MG63 (cell line): ENCODE results near the gene SEC24D. TPM values are rescaled to one million over a fixed set of nuclear protein-coding genes. Genes with fewer than 3 reads are reported as not detected.

Source experiments
- DNase-seq: peaks from one replicate; pipeline ENCODE4 v3.0.0-alpha.2; 2020
- H3K27me3 ChIP-seq: fragments of 250-450 bp; sonication (Bioruptor Pico); 2 replicates; pipeline ENCODE4 v1.5.1; 2020; ENCODE audit warnings: mild to moderate bottlenecking, moderate library complexity
- H3K36me3 ChIP-seq: fragments of 250-450 bp; sonication (Bioruptor Pico); 2 replicates; pipeline ENCODE4 v1.5.1; 2020; ENCODE audit warnings: mild to moderate bottlenecking, moderate library complexity
- H3K4me3 ChIP-seq: fragments of 250-450 bp; sonication (Bioruptor Pico); 2 replicates; pipeline ENCODE4 v1.5.1; 2020; ENCODE audit warnings: mild to moderate bottlenecking, moderate library complexity
- H3K9me3 ChIP-seq: fragments of 250-450 bp; sonication (Bioruptor Pico); 2 replicates; pipeline ENCODE4 v1.5.1; 2020; ENCODE audit warnings: mild to moderate bottlenecking, moderate library complexity
- total RNA-seq: library from RNA; depleted of rRNA; stranded (reverse); fragments of >200 nt; shearing (Covaris generic); gene quantifications from 2 replicates; pipeline ENCODE4 v1.2.3, GENCODE V29; 2014; ENCODE audit warnings: low replicate concordance

The SEC24D gene
- total RNA-seq, 1 experiment from 2014 or later, result 26.6 TPM

DNA sequence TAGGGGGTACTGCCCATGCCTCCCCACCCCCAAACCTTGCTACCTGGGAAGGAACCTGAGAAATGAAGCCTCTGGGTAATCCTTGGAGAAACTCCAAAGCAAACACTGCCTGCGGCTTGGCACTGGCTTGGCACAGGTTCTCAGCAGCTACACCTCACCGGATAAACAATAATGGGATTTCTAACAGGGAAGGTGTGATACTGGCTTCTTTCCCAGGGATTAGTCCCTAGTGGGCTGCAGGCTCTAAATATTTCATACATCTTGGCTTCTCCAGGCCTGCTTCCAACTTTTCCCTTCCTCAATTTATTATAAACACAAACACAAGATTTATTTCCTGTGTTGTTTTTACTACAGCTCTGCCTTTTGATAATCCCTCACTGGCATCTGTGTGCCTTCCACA lies 12.5 kb downstream of the SEC24D start:
- Histone ChIP-seq H3K27me3 (no peaks in the 10 kb centered on the region), H3K9me3 (no peaks in the 10 kb centered on the region), H3K36me3 (peaks cover 34% of the 10 kb centered on the region), H3K4me3 (no peak overlapping the region)
- no peak for DNase-seq

DNA sequence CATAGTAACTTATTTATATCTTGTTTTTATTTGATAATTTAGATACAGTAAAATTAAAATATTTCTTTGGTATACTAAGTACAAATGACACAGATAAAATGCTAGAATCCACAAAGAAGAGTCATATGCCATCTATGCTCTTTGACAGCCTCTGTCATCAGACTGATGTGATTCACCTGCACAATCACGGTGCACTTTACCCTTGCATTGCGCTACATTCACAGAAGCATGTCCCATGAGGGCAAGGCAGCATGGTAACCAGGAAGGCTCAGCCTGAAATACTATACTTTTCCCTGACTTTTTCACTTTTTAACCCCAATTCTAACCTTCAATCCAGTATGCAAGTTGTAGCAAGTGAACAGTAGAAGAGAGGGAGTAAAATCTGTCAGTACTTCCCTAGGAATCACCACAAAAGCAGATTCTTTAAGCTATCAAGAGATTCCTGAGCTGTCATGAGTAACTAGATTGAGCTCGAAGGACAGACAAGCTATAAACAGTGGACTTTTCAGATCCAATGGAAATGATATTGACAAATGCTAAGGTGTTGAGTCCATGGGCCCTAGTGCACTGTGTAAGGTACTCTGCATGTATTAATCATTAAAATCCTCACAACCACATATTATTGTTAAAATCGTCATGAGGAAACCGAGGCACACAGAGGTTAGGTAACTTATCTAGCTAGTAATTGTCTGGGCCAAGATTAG lies 14.2 kb downstream of the SEC24D start:
- no peaks in the 10 kb centered on the region for H3K9me3 ChIP-seq
- DNase-seq, result no peak
- H3K36me3 ChIP-seq, result peaks cover 32% of the 10 kb centered on the region
- no peaks in the 10 kb centered on the region for H3K27me3 ChIP-seq
- no peak overlapping the region for H3K4me3 ChIP-seq

- H3K36me3 ChIP-seq, result peaks cover 49% of the 10 kb centered on the region
- no peak for DNase-seq
- H3K27me3 ChIP-seq, result no peaks in the 10 kb centered on the region
- no peaks in the 10 kb centered on the region for H3K9me3 ChIP-seq
- no peak overlapping the region for H3K4me3 ChIP-seq
Observed at GRCh38 chr4:118817178-118817930, 18.6 kb downstream of the SEC24D start.

- no peak for DNase-seq
- Histone ChIP-seq H3K9me3 (no peaks in the 10 kb centered on the region), H3K4me3 (no peak overlapping the region), H3K36me3 (peaks cover 49% of the 10 kb centered on the region), H3K27me3 (no peaks in the 10 kb centered on the region)
Observed at GRCh38 chr4:118816538-118817177, 19.3 kb downstream of the SEC24D start.

- Histone ChIP-seq H3K27me3 (no peaks in the 10 kb centered on the region), H3K9me3 (no peaks in the 10 kb centered on the region), H3K4me3 (no peak overlapping the region), H3K36me3 (peaks cover 54% of the 10 kb centered on the region)
- DNase-seq, result no peak
Observed at GRCh38 chr4:118814891-118815290, 21.0 kb downstream of the SEC24D start.

GRCh38 chr4:118814058-118814457 lies 21.9 kb downstream of the SEC24D start:
- Histone ChIP-seq H3K36me3 (peaks cover 59% of the 10 kb centered on the region), H3K9me3 (no peaks in the 10 kb centered on the region), H3K27me3 (no peaks in the 10 kb centered on the region), H3K4me3 (no peak overlapping the region)
- DNase-seq, result no peak

DNA sequence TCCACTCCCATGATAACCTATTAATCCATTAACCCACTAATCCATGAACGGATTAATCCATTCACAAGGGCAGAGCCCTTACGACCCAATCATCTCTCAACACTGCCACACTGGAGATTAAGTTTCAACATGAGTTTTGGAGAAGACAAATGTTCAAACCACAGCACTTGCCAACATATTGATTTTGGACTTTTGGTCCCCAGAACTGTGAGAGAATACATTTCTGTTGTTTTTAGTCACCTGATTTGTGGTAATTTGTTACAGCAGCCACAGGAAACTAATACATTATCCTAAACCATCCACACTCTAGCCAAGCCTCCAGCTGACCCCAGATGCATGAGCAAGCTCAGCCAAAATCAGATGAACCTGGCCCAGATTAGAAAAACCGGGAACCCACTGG lies 22.4 kb downstream of the SEC24D start:
- no peaks in the 10 kb centered on the region for H3K27me3 ChIP-seq
- H3K4me3 ChIP-seq, result no peak overlapping the region
- DNase-seq, result no peak
- peaks cover 61% of the 10 kb centered on the region for H3K36me3 ChIP-seq
- H3K9me3 ChIP-seq, result no peaks in the 10 kb centered on the region

DNA sequence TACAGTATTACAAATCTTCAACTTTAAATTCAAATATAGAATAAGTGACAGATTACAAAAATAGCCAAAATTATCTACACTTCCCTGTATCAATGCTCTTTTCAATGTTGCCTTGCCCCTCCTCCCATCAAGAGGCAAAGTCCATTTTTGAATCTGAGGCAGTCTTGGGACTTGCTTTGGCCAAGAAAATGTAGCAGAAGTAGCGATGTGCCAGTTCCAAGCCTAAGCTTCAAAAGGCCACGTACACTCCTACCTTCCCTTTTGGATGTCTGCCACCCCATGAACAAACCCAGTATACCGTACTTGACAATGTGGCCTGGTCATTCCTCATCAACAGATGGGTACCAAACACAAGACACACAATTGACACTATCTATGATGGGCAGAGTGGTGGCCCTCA lies 24.1 kb downstream of the SEC24D start:
- no peaks in the 10 kb centered on the region for H3K9me3 ChIP-seq
- no peak for DNase-seq
- peaks cover 69% of the 10 kb centered on the region for H3K36me3 ChIP-seq
- H3K27me3 ChIP-seq, result no peaks in the 10 kb centered on the region
- no peak overlapping the region for H3K4me3 ChIP-seq

DNA sequence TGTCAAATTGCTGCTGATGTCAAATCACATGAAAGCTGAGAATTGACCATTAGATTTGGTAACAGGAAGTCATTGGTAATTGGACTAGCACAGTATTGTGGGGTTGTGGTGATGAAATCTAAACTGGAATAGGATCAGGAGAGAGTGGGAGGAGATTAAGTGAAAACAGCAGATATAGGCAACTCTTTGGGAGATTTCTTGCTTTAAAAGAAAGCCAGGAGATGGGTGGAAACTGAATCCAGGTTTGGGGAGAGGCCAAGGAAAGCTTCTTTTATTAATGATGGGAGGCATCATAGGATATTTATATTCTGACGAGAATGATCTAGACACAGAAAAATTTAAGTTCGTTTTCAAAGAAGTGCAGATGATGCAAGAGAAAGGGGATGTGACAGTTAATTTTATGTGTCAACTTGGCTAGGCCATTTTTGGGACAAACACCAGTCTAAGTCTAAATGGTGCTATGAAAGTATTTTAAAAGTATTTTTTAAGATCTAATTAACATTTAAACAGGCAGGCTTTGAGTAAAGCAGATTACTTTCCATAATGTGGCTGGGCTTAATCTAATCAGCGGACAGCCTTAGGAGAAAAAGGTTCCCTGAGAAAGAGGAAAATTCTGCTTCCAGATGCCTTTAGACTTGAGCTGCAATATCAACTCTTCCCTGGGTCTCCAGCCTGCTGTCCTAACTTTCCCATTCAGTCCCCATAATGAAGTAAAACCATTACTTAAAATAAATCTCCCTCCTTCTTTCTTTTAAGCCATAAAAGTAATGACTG lies 24.7 kb downstream of the SEC24D start:
- DNase-seq, result peak; percentile 9
- Histone ChIP-seq H3K36me3 (peaks cover 64% of the 10 kb centered on the region), H3K4me3 (no peak overlapping the region), H3K27me3 (no peaks in the 10 kb centered on the region), H3K9me3 (no peaks in the 10 kb centered on the region)

DNA sequence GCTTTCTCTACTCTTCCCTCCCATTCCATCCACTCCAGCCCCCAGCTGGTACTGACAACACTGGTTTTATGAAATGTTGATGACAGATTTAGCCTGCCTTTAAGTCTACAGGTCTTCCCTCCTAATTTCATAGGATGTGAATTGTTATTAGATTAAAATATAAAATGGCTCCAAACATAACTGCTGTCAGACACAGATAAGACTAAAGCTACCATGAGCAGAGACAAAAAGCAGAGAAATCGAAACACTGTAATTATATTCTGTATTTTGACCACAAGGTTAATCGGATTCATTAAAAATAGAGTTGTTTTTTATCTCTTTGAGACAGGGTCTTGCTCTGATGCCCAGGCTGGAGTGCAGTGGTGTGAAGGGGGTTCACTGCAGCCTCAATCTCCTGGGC lies 28.3 kb downstream of the SEC24D start:
- Histone ChIP-seq H3K27me3 (no peaks in the 10 kb centered on the region), H3K4me3 (no peak overlapping the region), H3K9me3 (no peaks in the 10 kb centered on the region), H3K36me3 (peaks cover 55% of the 10 kb centered on the region)
- no peak for DNase-seq

DNA sequence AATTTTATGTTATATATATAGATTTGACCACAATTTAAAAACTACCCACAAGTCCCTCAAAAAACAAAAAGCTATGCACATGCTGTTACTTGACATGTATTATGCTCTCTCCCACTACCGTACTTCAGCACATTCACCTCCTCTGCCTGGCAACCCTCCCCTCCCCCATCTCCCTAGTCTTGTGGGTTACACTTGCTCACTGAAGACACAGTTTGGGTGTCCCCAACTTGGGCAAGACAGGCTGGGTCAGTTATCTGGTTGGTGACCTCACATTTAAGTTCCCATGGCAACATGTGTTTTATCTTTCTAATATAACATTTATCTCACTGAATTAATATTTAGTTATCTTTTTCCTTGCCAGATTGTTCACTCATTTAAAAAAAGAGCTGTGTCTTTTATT lies 32.7 kb downstream of the SEC24D start:
- no peak overlapping the region for H3K4me3 ChIP-seq
- peaks cover 36% of the 10 kb centered on the region for H3K36me3 ChIP-seq
- DNase-seq, result no peak
- H3K27me3 ChIP-seq, result no peaks in the 10 kb centered on the region
- no peaks in the 10 kb centered on the region for H3K9me3 ChIP-seq

- Histone ChIP-seq H3K9me3 (no peaks in the 10 kb centered on the region), H3K4me3 (no peak overlapping the region), H3K36me3 (peaks cover 35% of the 10 kb centered on the region), H3K27me3 (no peaks in the 10 kb centered on the region)
- DNase-seq, result no peak
Observed at GRCh38 chr4:118801895-118802575, 33.9 kb downstream of the SEC24D start.

GRCh38 chr4:118799231-118799942 lies 36.5 kb downstream of the SEC24D start:
- H3K9me3 ChIP-seq, result no peaks in the 10 kb centered on the region
- no peak overlapping the region for H3K4me3 ChIP-seq
- DNase-seq, result no peak
- no peaks in the 10 kb centered on the region for H3K27me3 ChIP-seq
- peaks cover 39% of the 10 kb centered on the region for H3K36me3 ChIP-seq

DNA sequence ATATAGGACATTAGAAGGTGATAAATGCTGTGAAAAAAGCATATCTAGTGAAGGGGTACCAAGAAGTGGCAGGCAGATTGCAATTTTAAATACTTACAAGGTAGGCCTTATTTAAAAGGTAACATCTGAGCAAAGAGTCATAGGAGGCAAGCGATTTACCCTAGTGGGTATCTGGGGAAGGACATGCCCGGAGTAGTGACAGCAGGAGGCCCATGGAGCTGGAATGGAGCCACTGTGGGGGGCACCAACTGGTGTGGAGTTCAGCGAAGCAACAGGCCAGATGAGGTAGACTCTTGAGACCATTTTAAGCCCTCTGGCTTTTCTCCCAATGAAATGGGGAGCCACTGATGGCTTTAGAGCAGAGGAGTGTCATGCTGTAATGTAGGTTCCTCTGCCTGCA lies 37.3 kb downstream of the SEC24D start:
- Histone ChIP-seq H3K4me3 (no peak overlapping the region), H3K9me3 (no peaks in the 10 kb centered on the region), H3K27me3 (no peaks in the 10 kb centered on the region), H3K36me3 (peaks cover 34% of the 10 kb centered on the region)
- DNase-seq, result no peak

DNA sequence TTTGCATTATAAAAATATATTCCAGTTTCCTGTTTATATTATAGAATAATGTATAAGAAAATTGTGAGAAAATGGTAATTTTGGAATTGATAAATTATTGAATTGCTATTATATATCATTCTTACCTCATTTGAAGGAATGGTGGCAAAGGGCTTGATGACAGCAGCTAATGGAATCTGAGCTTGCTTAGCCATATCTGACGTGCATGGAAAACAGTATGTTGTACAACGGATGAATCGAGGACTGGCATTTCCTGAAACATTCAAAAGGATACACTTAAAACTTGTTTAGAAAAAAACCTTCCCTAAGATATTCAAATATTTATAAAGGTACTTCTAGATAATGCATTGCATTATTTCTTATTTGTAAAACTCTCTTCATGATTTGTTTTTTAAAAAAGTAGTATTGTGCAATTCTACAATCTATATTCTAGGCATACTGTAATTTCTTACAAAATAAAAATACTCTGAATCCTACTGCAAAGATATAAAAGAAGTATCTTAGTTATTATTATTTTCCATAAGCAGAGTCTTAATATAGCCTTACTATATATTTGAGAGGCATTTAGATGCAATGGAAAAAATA lies 38.3 kb downstream of the SEC24D start:
- no peaks in the 10 kb centered on the region for H3K27me3 ChIP-seq
- DNase-seq, result no peak
- H3K9me3 ChIP-seq, result no peaks in the 10 kb centered on the region
- peaks cover 29% of the 10 kb centered on the region for H3K36me3 ChIP-seq
- no peak overlapping the region for H3K4me3 ChIP-seq
